OCI-LY7 (cell line): ENCODE measurements around the gene ADCY9. TPM values are rescaled to one million over a fixed set of nuclear protein-coding genes. Genes with fewer than 3 reads are reported as not detected.

ENCODE experiments used
- BruUV-seq: library from RNA; stranded (reverse); fragments of 400-500 nt; replicated peaks from 2 replicates; lab custom pipeline; 2021; lab: Mats Ljungman, UMichigan
- CTCF ChIA-PET: fragments of 300-600 bp; sonication (Branson Sonifier 250); formaldehyde crosslinking; loops from one replicate; lab custom pipeline; 2022; ENCODE audit warnings: antibody characterized with exemption; ENCODE audit not compliant: unreplicated experiment; lab: Charles Lee
- POLR2A ChIA-PET: fragments of 300-600 bp; sonication (Branson Sonifier 250); formaldehyde crosslinking; loops from one replicate; lab custom pipeline; 2022; ENCODE audit warnings: antibody characterized with exemption; lab: Charles Lee
- DNase-seq: peaks from one replicate; pipeline ENCODE4 v3.0.0-alpha.2; 2015; ENCODE audit warnings: low spot score
- H2AFZ ChIP-seq: fragments of 200-600 bp; sonication (generic), shearing (Covaris generic); 2 replicates; pipeline ENCODE4 v1.6.1; 2014; ENCODE audit warnings: mild to moderate bottlenecking, antibody characterized with exemption, low read length, moderate library complexity
- H3K27ac ChIP-seq: fragments of 200-600 bp; sonication (generic); 2 replicates; pipeline ENCODE4 v1.5.1; 2014; ENCODE audit warnings: mixed run types, low read depth, mild to moderate bottlenecking, moderate library complexity, low read length, inconsistent platforms; ENCODE audit not compliant: poor library complexity, severe bottlenecking
- H3K36me3 ChIP-seq: fragments of 200-600 bp; sonication (generic); 2 replicates; pipeline ENCODE4 v1.6.1; 2014; ENCODE audit warnings: mild to moderate bottlenecking, antibody characterized with exemption, low read length, moderate library complexity, mixed read lengths; ENCODE audit not compliant: insufficient read depth
- H3K4me1 ChIP-seq: fragments of 200-600 bp; sonication (generic); 2 replicates; pipeline ENCODE4 v1.5.1; 2014; ENCODE audit warnings: mild to moderate bottlenecking, low read length; ENCODE audit not compliant: insufficient read depth, poor library complexity, severe bottlenecking
- H3K4me2 ChIP-seq: fragments of 200-600 bp; sonication (generic); 2 replicates; pipeline ENCODE4 v1.6.1; 2014; ENCODE audit warnings: mild to moderate bottlenecking, low read length
- H3K4me3 ChIP-seq: fragments of 200-600 bp; sonication (generic); 2 replicates; pipeline ENCODE4 v1.5.1; 2014; ENCODE audit warnings: mild to moderate bottlenecking, low read depth, low read length; ENCODE audit not compliant: poor library complexity, severe bottlenecking
- H3K79me2 ChIP-seq: fragments of 200-600 bp; sonication (generic); 2 replicates; pipeline ENCODE4 v1.6.1; 2016; ENCODE audit warnings: low read depth, mild to moderate bottlenecking, low read length, moderate library complexity, mixed read lengths; ENCODE audit not compliant: insufficient read depth
- H3K9me2 ChIP-seq: fragments of 200-600 bp; sonication (generic); 2 replicates; pipeline ENCODE4 v1.6.1; 2016; ENCODE audit warnings: mild to moderate bottlenecking, low read length, mixed read lengths; ENCODE audit not compliant: insufficient read depth
- H3K9me3 ChIP-seq: fragments of 200-600 bp; sonication (generic); 2 replicates; pipeline ENCODE4 v1.6.1; 2014; ENCODE audit warnings: mild to moderate bottlenecking, mixed run types, low read length, mixed read lengths
- H4K20me1 ChIP-seq: fragments of 200-600 bp; sonication (generic); 2 replicates; pipeline ENCODE4 v1.6.1; 2014; ENCODE audit warnings: mild to moderate bottlenecking, antibody characterized with exemption, low read length, moderate library complexity, mixed read lengths; ENCODE audit not compliant: insufficient read depth
- CTCF ChIP-seq: fragments of 200-600 bp; sonication (generic); conservative IDR thresholded peaks from 2 replicates; pipeline ENCODE4 v1.5.1; 2014; ENCODE audit warnings: mild to moderate bottlenecking, antibody characterized with exemption, low read length, moderate library complexity, mixed read lengths
- EZH2phosphoT487 ChIP-seq: fragments of 200-600 bp; sonication (generic); IDR thresholded peaks from 2 replicates; pipeline ENCODE4 v1.6.1; 2018; ENCODE audit warnings: low read depth, borderline replicate concordance, mild to moderate bottlenecking, mixed run types, antibody characterized with exemption, low read length, moderate library complexity, mixed read lengths
- intact Hi-C: fragments of 100-400 bp; cut with micrococcal nuclease; formaldehyde crosslinking; loops from one replicate; pipeline ENCODE4 v1.10.0; 2022; ENCODE audit not compliant: unreplicated experiment
- total RNA-seq, 2 experiments: library from RNA; depleted of rRNA in 1 of 2; stranded (reverse); fragments of >200 nt in 1 of 2; shearing (Covaris generic) in 1 of 2; gene quantifications; 2 replicates each; pipeline ENCODE4 v1.2.3, GENCODE V29; 2014 to 2022

ADCY9 gene
- total RNA-seq, 2 experiments from 2014 or later, result 0.22 to 0.34 TPM

DNA sequence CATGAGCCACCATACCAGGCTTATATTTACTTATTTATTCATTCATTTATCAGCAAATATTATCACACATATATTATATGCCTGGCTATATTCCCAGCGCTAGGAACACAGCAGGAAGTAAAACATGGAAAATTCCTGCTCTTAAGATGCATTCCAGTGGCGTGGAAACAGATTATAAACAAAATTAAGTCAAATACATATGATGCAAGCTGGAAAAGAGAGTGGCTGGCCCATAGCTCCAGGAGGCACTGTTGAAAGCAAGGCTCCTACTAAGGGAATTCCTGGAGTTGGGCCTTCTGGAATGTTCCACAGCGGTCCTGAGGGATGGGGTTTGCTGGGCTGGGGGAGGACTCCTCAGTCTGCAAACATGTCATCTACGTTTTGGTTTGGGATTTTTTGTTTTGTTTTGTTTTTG lies 18.4 kb downstream of the ADCY9 start:
- Histone ChIP-seq H3K27ac (no peak overlapping the region), H3K36me3 (no peaks in the 10 kb centered on the region), H4K20me1 (no peaks in the 10 kb centered on the region; the same call in 1 of the 2 replicates), H2AFZ (no peak overlapping the region), H3K79me2 (no peaks in the 10 kb centered on the region), H3K4me3 (no peak overlapping the region), H3K4me2 (no peak overlapping the region), H3K4me1 (no peaks in the 10 kb centered on the region), H3K9me3 (no peaks in the 10 kb centered on the region), H3K9me2 (no peaks in the 10 kb centered on the region)
- intact Hi-C loops, result loop anchor here (10.0 kb wide), 1 partner anchor 57 kb away; no protein-coding TSS in a partner anchor
- BruUV-seq, result no TSS peak
- TF ChIP-seq CTCF (no peak), EZH2phosphoT487 (no peak)
- no peak for DNase-seq
- POLR2A ChIA-PET, result no interaction called here
- CTCF ChIA-PET, result no interaction called here

GRCh38 chr16:4096509-4096908 lies 19.7 kb downstream of the ADCY9 start:
- no peaks in the 10 kb centered on the region for H3K9me2 ChIP-seq
- no peak overlapping the region for H3K4me2 ChIP-seq
- no peak for DNase-seq
- no TSS peak for BruUV-seq
- H4K20me1 ChIP-seq, result no peaks in the 10 kb centered on the region; the same call in 1 of the 2 replicates
- H3K36me3 ChIP-seq, result no peaks in the 10 kb centered on the region
- no peak for TF ChIP-seq CTCF
- TF ChIP-seq EZH2phosphoT487, result no peak
- CTCF ChIA-PET, result no interaction called here
- no peaks in the 10 kb centered on the region for H3K79me2 ChIP-seq
- H3K4me3 ChIP-seq, result no peak overlapping the region
- POLR2A ChIA-PET, result interaction anchor here (0.7 kb wide), 2 partner anchors 350 to 957 kb away, joined by 3 to 4 read pairs; no protein-coding TSS in a partner anchor
- H3K9me3 ChIP-seq, result no peaks in the 10 kb centered on the region
- intact Hi-C loops, result loop anchor here (10.0 kb wide), 1 partner anchor 58 kb away; no protein-coding TSS in a partner anchor
- no peak overlapping the region for H2AFZ ChIP-seq
- no peaks in the 10 kb centered on the region for H3K4me1 ChIP-seq
- H3K27ac ChIP-seq, result no peak overlapping the region

GRCh38 chr16:4094127-4094773 lies 22.0 kb downstream of the ADCY9 start:
- no peaks in the 10 kb centered on the region for H3K9me3 ChIP-seq
- no peak overlapping the region for H3K4me3 ChIP-seq
- H4K20me1 ChIP-seq, result no peaks in the 10 kb centered on the region; the same call in 1 of the 2 replicates
- H3K4me1 ChIP-seq, result no peaks in the 10 kb centered on the region
- no peaks in the 10 kb centered on the region for H3K36me3 ChIP-seq
- H3K4me2 ChIP-seq, result no peak overlapping the region
- no peak for TF ChIP-seq CTCF
- no peak for TF ChIP-seq EZH2phosphoT487
- no peak for DNase-seq
- POLR2A ChIA-PET, result no interaction called here
- no TSS peak for BruUV-seq
- H3K27ac ChIP-seq, result no peak overlapping the region
- H2AFZ ChIP-seq, result no peak overlapping the region
- H3K79me2 ChIP-seq, result no peaks in the 10 kb centered on the region
- CTCF ChIA-PET, result no interaction called here
- intact Hi-C loops, result loop anchor here (10.0 kb wide), 1 partner anchor 61 kb away; no protein-coding TSS in a partner anchor
- no peaks in the 10 kb centered on the region for H3K9me2 ChIP-seq
